K562 (cell line): ENCODE data around the gene TLE7. TPM values are rescaled to one million over a fixed set of nuclear protein-coding genes. Genes with fewer than 3 reads are reported as not detected.

ENCODE experiments used
- CTBP1 ChIP-seq: fragments of 450-650 bp; IDR thresholded peaks from 2 replicates; pipeline ENCODE4 v1.6.1; 2016; ENCODE audit warnings: borderline replicate concordance
- ELF4 ChIP-seq: fragments of 450-650 bp; formaldehyde crosslinking; IDR thresholded peaks from 2 replicates; pipeline ENCODE4 v1.4.0; 2022; ENCODE audit warnings: missing genetic modification characterization
- ERF ChIP-seq: fragments of 450-650 bp; formaldehyde crosslinking; IDR thresholded peaks from 2 replicates; pipeline ENCODE4 v1.4.0; 2020; ENCODE audit warnings: mild to moderate bottlenecking, mixed read lengths
- GABPA ChIP-seq: fragments of 200-800 bp; sonication (Bioruptor generic); conservative IDR thresholded peaks from 2 replicates; pipeline ENCODE4 v1.6.1; 2016; ENCODE audit warnings: low read depth, missing genetic modification characterization, missing compliant biosample characterization
- HDAC2 ChIP-seq: fragments of 450-650 bp; IDR thresholded peaks from 2 replicates; pipeline ENCODE4 v1.6.1; 2016; ENCODE audit warnings: mild to moderate bottlenecking
- HSF4 ChIP-seq: fragments of 250-450 bp; sonication (Bioruptor Pico); IDR thresholded peaks from 2 replicates; pipeline ENCODE4 v2.1.2; 2022; ENCODE audit warnings: mild to moderate bottlenecking, moderate library complexity, borderline replicate concordance
- IRF2 ChIP-seq: sonication (generic); formaldehyde crosslinking; IDR thresholded peaks from 2 replicates; pipeline ENCODE4 v1.8.1; 2022; ENCODE audit warnings: mild to moderate bottlenecking, missing genetic modification reagents
- KLF16 ChIP-seq: IDR thresholded peaks from 2 replicates; pipeline ENCODE4 v1.6.1; 2016; ENCODE audit warnings: antibody characterized with exemption
- MAFK ChIP-seq: IDR thresholded peaks from 2 replicates; pipeline ENCODE4 v1.6.1; 2011; ENCODE audit warnings: low read length, improper control_type of control experiment
- MTA2 ChIP-seq: fragments of 450-650 bp; IDR thresholded peaks from 2 replicates; pipeline ENCODE4 v1.6.1; 2016; ENCODE audit warnings: low read depth
- MXI1 ChIP-seq: IDR thresholded peaks from 2 replicates; pipeline ENCODE4 v1.6.1; 2011; ENCODE audit warnings: low read depth, mild to moderate bottlenecking, improper control_type of control experiment, low read length
- NBN ChIP-seq: fragments of 450-650 bp; IDR thresholded peaks from 2 replicates; pipeline ENCODE4 v1.6.1; 2016; ENCODE audit warnings: low read depth, mild to moderate bottlenecking
- PRPF4 ChIP-seq: fragments of 200-400 bp; formaldehyde crosslinking; IDR thresholded peaks from one replicate; pipeline ENCODE4 v1.6.1; 2017; ENCODE audit warnings: low read length, low read depth, mild to moderate bottlenecking; ENCODE audit not compliant: insufficient read depth, poor library complexity, severe bottlenecking
- RUNX1 ChIP-seq: sonication (generic); IDR thresholded peaks from 2 replicates; pipeline ENCODE4 v1.6.1; 2016; ENCODE audit warnings: antibody characterized with exemption, low read depth
- SOX6 ChIP-seq: fragments of 450-650 bp; IDR thresholded peaks from 2 replicates; pipeline ENCODE4 v1.6.1; 2014; ENCODE audit warnings: mild to moderate bottlenecking
- STAT5A ChIP-seq: IDR thresholded peaks from 2 replicates; pipeline ENCODE4 v1.6.1; 2012; ENCODE audit warnings: low read length, inconsistent platforms, borderline replicate concordance
- THAP7 ChIP-seq: fragments of 250-450 bp; sonication (Bioruptor Pico); IDR thresholded peaks from 2 replicates; pipeline ENCODE4 v1.5.0; 2021
- TOE1 ChIP-seq, 2 experiments: fragments of 450-650 bp in 1 of 2; sonication (generic) in 1 of 2; formaldehyde crosslinking in 1 of 2; IDR thresholded peaks; 2 replicates each; pipeline versions ENCODE4 v1.7.1 to v1.8.0; 2016 to 2022; ENCODE audit warnings: borderline replicate concordance in 2 of 2, mild to moderate bottlenecking in 2 of 2, antibody characterized with exemption in 1 of 2, inconsistent platforms in 1 of 2, low read depth in 1 of 2, missing genetic modification reagents in 1 of 2, moderate library complexity in 1 of 2
- ZC3H4 ChIP-seq: sonication (generic); formaldehyde crosslinking; IDR thresholded peaks from 2 replicates; pipeline ENCODE4 v1.9.0; 2021; ENCODE audit warnings: missing genetic modification reagents, borderline replicate concordance
- ZKSCAN8 ChIP-seq: fragments of 200-800 bp; sonication (Bioruptor generic); IDR thresholded peaks from 2 replicates; pipeline ENCODE4 v1.6.1; 2016; ENCODE audit warnings: missing genetic modification characterization, missing compliant biosample characterization
- ZNF232 ChIP-seq: sonication (generic); formaldehyde crosslinking; IDR thresholded peaks from 2 replicates; pipeline ENCODE4 v1.8.0; 2022; ENCODE audit warnings: mild to moderate bottlenecking, missing genetic modification reagents
- ZNF436 ChIP-seq: fragments of 250-450, 450-650 bp; sonication (Bioruptor Pico); formaldehyde crosslinking; IDR thresholded peaks from 2 replicates; pipeline ENCODE4 v1.7.0; 2020; ENCODE audit warnings: mild to moderate bottlenecking
- polyA plus RNA-seq, 8 experiments: library from polyadenylated mRNA; depleted of rRNA in 4 of 8; stranded (reverse) in 5 of 8; unstranded in 3 of 8; fragments of >200 nt; fragmentation: Nextera tagmentation in 2 of 8; fragmentation: Illumina TruSeq in 1 of 8; extraction: Ambion mirVana in 2 of 8; extraction: Trizol in 1 of 8; gene quantifications; 2 replicates each; pipeline versions ENCODE4 v1.2.1 to v1.2.3, GENCODE V29; 2011 to 2014; ENCODE audit warnings: inconsistent platforms in 1 of 8, missing spikeins in 1 of 8
- total RNA-seq, 7 experiments: library from RNA; depleted of rRNA in 6 of 7; stranded (reverse); fragments of >200 nt in 6 of 7; fragmentation: Illumina TruSeq in 2 of 7; extraction: Trizol in 2 of 7; gene quantifications; 2 replicates each; pipeline versions ENCODE4 v1.2.1 to v1.2.3, GENCODE V29; 2011 to 2021; ENCODE audit warnings: low replicate concordance in 1 of 7
- TF ChIP-seq, protein P1 (sequence below): sonication (generic); formaldehyde crosslinking; IDR thresholded peaks from 2 replicates; pipeline ENCODE4 v1.5.0; 2020; ENCODE audit warnings: missing genetic modification reagents
- TF ChIP-seq, protein P2 (sequence below), 2 experiments: fragments of 450-650 bp; IDR thresholded peaks; 2 replicates each; pipeline ENCODE4 v1.6.1; 2016
- TF ChIP-seq, protein P3 (sequence below): fragments of 250-450 bp; sonication (Bioruptor Pico); IDR thresholded peaks from 2 replicates; pipeline ENCODE4 v1.4.0; 2020; ENCODE audit warnings: mild to moderate bottlenecking, moderate library complexity

Gene TLE7
- total and polyA plus RNA-seq, 9 of the 15 experiments (the other 6 are each of a cell fraction or from before 2014, with no cell fraction given) = not detected

DNA sequence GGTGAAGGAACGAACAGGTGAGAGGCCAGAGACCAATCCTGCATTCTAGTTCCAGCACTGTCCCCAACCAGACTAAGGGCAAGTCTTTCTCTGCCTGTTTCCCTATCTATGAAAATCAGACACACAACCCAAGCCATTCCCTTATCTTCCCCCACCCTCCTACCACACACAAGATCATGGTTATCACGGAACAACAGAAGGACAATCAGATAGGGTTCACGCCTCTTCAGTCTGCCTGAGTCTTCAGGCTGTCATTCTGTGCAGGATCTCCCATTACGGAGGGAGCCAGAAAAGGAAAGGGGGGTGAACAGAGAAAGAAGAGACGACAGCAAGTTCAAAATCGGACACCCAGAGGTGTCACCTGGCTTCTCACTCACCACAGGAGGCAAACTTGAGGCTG is 11.1 kb downstream of the TLE7 start (continued):
- TF ChIP-seq, protein P1, sequence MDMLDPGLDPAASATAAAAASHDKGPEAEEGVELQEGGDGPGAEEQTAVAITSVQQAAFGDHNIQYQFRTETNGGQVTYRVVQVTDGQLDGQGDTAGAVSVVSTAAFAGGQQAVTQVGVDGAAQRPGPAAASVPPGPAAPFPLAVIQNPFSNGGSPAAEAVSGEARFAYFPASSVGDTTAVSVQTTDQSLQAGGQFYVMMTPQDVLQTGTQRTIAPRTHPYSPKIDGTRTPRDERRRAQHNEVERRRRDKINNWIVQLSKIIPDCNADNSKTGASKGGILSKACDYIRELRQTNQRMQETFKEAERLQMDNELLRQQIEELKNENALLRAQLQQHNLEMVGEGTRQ (CRISPR knock-in tag) = no peak
- TF ChIP-seq CTBP1 (peak; percentile 84), MXI1 (no peak), ZNF436 (CRISPR knock-in tag) (no peak), KLF16 (peak; percentile 97), NBN (peak; percentile 85), THAP7 (CRISPR knock-in tag) (no peak), ERF (CRISPR knock-in tag) (no peak), HSF4 (CRISPR knock-in tag) (no peak), SOX6 (peak; percentile 95), GABPA (tag) (no peak), RUNX1 (0 out of 2 replicates have a peak, but pooled peaks have one; percentile 56), STAT5A (peak; percentile 78; the same call in 1 of the 2 replicates), ZC3H4 (CRISPR knock-in tag) (no peak), ZKSCAN8 (no peak; the same call in 1 of the 2 replicates), TOE1 (IDR thresholded peaks at IDR 0.05; ENCODE audit: borderline replicate concordance) (no peak), TOE1 (CRISPR knock-in tag; IDR thresholded peaks at IDR 0.05; ENCODE audit: borderline replicate concordance, low read depth) (no peak), IRF2 (CRISPR knock-in tag) (no peak), MTA2 (peak; percentile 98), ELF4 (CRISPR knock-in tag) (peak; percentile 98), PRPF4 (no peak), HDAC2 (no peak; the same call in 1 of the 2 replicates), ZNF232 (CRISPR knock-in tag) (no peak), MAFK (no peak)
- TF ChIP-seq, protein P2, sequence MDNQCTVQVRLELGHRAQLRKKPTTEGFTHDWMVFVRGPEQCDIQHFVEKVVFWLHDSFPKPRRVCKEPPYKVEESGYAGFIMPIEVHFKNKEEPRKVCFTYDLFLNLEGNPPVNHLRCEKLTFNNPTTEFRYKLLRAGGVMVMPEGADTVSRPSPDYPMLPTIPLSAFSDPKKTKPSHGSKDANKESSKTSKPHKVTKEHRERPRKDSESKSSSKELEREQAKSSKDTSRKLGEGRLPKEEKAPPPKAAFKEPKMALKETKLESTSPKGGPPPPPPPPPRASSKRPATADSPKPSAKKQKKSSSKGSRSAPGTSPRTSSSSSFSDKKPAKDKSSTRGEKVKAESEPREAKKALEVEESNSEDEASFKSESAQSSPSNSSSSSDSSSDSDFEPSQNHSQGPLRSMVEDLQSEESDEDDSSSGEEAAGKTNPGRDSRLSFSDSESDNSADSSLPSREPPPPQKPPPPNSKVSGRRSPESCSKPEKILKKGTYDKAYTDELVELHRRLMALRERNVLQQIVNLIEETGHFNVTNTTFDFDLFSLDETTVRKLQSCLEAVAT (IDR thresholded peaks at IDR 0.05) = peak in 1 of 2 experiments; percentile 38; a peak in 1 of 4 replicates
- TF ChIP-seq, protein P3, sequence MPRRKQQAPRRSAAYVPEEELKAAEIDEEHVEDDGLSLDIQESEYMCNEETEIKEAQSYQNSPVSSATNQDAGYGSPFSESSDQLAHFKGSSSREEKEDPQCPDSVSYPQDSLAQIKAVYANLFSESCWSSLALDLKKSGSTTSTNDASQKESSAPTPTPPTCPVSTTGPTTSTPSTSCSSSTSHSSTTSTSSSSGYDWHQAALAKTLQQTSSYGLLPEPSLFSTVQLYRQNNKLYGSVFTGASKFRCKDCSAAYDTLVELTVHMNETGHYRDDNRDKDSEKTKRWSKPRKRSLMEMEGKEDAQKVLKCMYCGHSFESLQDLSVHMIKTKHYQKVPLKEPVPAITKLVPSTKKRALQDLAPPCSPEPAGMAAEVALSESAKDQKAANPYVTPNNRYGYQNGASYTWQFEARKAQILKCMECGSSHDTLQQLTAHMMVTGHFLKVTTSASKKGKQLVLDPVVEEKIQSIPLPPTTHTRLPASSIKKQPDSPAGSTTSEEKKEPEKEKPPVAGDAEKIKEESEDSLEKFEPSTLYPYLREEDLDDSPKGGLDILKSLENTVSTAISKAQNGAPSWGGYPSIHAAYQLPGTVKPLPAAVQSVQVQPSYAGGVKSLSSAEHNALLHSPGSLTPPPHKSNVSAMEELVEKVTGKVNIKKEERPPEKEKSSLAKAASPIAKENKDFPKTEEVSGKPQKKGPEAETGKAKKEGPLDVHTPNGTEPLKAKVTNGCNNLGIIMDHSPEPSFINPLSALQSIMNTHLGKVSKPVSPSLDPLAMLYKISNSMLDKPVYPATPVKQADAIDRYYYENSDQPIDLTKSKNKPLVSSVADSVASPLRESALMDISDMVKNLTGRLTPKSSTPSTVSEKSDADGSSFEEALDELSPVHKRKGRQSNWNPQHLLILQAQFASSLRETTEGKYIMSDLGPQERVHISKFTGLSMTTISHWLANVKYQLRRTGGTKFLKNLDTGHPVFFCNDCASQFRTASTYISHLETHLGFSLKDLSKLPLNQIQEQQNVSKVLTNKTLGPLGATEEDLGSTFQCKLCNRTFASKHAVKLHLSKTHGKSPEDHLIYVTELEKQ (CRISPR knock-in tag) = no peak
